CD4-positive, alpha-beta T cell treated with Interleukin-4 for 4 hours (primary cell): ENCODE results near the gene RAP1A.
A peak's percentile ranks its signal among the peaks of the same experiment; 100 is the strongest.

Source experiments
- DNase-seq: peaks from one replicate; pipeline ENCODE4 v3.0.0-alpha.2; 2020

The RAP1A gene

DNA sequence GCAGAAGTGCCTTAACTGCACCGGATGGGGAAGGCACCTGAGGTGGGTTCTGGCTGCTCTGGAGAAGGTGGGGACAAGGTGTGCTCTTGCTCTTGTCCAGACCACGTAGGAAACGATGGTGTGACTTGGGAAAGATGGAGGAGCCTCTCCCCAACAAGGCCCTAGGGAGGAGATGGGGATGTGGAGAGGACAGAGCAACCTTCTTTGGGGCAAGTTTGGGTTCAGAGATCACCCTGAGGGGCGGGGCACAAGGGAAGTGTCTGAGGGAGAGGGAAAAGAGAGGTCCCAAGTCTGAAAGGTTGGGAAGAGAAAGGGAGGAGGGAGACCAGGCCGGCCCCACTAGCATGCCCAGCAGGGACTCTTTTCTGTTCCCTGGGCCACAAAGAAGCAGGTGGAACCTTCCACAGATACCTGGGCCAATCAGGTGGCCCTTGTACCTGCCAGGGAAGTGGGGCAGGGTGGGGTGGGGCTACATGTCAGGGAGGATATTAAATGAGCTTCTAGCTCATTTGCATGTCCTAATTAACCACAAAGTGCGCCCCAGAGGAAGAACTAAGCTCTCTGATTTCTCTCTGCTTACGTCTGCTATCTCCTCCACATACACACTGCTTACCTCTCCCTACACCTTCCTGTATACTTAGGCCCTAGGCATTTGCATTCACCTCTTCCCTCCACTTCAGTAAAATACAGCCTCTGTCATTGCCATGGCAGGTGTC lies 103.7 kb downstream of the RAP1A start:
- peak; percentile 29 for DNase-seq

DNA sequence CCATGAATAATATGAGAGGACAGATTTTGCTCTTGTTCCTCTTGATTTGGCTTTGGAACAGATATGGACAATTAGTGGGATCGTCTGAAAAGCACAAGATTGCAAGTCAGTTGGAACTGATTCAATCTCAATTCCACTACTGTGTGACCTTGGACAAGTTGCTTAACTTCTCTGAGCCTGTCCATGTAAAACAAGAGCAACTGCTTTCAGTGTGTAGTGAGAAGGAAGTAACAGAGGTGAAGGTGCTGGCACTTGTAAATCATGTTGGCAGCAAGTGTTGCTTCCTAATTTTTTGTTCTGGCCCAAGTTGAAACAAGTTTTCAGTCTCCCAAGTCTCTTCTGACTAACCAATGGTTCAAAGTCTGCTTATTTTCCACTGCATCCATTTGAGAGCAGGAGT lies 104.3 kb downstream of the RAP1A start:
- DNase-seq: no peak

DNA sequence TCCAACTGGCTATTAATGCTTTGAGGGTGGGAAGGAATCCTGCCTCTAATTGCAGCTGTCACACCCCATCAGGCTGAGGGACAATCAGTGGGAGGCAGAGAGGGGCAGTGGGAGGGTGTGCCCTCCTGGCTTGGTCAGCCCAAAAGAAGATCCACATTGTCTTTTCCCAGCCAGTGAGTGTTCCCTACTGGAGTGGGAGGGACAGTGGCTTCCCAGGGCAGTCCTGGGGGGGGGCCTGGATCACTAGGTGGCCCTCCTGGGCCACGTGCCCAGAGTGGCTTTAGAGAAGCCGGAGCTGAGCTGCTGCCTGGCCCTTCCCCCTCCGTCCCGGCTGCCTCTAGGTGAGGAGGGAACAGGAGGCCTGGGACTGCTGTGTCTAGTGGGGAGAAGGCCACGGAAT lies 105.6 kb downstream of the RAP1A start:
- no peak for DNase-seq

DNA sequence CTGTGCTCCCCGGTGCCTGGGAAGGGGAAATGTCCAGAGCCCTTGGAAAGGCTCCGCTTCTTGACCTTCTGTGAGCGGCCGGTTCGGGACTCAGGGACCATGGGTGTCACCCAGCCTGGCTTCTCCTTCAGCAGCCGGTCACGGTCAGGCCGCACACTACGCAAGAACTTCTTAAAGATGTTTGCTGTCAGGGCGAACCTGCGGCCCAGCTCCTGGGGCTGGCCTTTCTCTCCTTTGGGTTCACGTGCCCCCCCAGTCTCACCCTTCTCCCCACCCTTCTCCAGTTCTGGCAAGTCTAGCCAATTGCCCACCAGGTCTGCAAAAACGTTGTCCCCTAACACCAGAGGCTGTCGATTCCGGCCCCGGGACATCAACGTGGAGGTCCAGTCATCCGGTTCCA lies 107.5 kb downstream of the RAP1A start:
- no peak for DNase-seq

DNA sequence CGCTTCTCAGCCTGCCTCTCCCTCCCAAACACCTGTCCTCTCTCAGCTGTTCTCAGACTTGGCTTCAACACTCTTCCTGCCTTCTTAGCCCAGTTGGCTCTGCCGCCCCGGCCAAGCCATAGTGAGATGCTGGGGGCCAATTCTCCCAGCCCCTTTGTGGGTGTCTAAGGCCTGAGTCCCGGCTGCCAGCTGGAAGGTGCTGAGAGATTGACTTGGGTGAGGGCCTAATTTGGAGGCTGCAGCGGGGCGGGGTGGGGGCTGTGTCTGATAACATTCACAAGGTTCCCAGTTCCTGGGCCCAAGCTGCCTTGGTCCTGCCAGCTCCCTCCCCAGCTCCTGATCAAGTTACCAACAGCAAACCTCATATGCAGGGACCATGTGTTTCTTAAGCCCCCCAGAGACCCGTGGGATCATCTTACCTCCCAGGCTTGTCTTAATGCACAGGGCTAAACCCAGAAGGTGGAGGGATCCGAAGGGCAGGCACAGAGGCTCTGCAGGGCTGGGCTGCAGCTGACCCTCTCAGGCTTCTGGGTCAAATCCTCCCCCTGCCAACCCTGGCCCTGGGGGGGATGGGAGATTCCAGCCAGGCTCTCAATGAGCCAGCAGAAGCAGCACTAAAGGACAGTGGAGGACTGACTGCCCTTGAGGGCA lies 109.8 kb downstream of the RAP1A start:
- DNase-seq: no peak

DNA sequence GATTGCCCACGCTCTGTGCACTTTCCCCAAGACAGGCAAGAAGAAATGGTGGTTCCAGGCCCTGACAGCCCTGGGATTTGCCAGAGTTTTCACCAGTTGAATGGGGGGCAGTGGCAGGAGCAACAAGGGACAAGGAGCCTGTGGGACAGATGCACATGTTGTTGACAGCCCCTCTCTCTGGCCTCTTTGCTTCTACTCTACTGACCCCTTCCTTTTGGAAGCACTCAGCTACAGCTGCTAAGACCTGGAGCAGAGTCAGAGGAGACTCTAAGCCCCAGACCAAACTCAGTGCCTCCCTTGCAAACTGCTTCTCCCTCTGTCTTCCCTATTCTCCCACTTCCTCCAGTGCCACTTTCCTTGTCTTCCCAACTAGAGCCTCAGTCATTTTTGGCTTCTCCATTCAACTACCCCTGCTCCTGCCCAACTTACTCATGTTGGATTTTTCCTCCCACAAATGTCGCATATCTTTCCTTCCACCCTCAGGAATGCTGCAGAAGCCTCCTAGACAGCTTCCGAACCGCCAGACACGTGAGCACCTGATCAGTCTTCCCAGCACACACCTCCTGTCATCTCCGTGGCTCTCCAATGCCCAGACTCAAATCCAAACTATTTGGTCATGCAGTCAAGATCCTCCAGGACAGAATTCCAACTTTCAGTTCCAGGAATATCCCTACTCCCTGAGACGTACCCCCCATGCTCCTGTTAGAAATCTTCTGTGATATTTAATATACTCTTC lies 110.5 kb downstream of the RAP1A start:
- no peak for DNase-seq

DNA sequence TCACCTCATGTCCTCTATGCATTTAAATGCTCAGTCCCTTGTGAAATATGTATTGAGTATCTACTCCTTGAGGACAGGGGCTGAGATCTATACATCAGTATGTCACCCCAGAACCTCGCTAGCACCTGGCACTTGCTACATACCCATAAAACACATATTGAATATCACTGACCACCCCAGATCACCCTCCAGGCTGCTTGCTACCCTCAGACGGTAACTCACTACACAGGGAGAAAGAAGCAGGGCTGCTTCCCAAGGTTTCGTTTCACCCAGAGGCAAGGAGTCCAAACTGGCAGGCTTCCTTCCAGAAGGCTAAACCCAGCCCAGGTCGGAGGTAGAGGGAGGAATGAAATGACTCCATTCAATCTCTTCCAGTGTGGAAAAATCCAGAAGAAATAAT lies 111.1 kb downstream of the RAP1A start:
- DNase-seq: no peak

DNA sequence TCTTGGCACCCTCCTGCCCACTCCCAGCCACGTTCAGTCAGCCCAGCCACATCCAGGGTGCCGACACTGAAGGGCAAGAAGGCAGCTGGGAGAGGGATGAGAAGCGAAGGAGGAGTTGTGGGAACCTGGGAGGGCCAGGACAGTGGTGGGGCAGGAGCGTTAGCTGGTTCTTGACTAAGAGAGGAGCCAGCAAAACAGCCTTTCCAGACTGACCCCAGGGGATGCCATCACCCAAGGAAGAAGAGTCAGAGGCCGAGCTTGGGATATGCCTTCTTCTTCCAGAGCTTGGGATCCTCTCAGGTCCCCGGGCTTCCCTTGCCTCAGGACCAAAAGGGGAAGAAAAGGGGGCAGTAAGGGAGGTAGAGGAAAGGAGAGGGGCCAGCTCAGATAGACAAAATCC lies 112.4 kb downstream of the RAP1A start:
- DNase-seq: no peak

DNA sequence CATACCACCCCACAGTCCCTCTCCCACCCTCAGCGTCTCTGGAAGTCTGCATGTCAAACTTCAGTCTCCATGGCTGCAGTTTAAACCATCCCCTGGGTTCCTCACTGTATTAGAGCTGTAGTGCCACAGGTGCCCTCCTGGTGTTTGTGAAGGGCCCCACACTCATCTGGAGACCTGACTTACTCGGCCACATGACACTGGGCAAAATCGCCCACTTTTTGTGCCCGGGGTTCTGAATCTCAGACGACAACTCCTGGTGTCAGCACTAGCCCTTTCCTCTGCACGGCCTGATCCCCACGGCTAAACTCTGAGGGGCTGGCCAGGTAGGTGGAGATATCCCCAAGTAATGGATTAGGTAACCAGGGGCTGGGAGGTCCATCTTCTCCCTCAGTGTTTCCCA lies 113.1 kb downstream of the RAP1A start:
- no peak for DNase-seq

DNA sequence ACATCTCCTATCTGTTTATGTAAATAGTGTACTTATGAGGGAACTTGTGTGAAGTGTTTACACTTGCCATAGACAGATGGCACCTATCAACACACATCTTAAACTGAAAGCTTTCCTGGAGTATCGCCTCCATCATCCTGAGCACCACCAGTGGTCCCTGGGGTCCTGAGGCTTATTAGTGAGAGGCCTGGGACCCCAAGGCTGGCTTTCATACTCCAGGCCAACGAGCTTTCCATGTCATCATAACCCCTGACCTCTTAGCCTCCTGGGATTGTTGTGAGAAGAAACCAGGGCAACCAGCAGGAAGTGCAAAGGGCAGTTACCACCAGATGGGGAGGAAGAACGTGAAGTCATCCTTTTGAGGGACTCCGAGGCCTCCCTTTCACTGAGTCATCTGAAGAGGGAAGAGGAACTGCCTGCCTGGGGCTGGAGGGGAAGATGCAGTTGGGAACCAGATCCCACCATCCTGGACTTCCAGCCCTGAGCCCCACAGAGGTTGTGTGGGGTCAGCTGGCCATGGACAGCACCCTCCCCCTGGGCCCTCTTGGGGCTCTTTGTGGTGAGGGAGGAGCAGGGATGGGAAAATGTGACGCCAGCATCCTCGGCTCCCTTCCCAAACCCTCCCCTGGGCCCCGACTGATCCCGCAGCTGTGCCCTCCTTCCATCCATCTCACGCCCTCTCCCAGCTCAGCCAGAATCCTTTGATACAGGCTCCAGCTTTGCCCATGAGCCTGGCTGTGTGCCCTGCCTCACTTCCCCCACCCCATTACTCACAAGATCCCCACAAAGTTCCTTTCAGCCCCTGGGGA lies 113.8 kb downstream of the RAP1A start:
- DNase-seq: peak; percentile 24

DNA sequence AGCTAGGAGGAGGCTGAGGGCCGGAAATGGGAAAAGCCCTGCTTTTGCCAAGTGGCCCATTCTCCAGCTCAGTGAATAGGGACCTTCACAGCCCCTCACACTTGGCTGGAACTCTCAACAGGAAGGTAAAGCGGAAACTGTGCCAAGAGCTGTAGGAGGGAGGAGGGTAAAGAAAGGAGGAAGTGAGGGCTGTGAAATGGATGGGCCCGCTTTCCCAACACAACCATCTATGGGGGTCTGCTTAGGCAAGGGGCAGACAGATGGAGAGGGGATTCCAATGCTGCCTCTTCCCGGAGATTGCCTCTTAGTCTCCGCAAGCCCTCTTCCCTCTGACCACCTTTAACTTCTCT lies 114.4 kb downstream of the RAP1A start:
- DNase-seq: no peak

DNA sequence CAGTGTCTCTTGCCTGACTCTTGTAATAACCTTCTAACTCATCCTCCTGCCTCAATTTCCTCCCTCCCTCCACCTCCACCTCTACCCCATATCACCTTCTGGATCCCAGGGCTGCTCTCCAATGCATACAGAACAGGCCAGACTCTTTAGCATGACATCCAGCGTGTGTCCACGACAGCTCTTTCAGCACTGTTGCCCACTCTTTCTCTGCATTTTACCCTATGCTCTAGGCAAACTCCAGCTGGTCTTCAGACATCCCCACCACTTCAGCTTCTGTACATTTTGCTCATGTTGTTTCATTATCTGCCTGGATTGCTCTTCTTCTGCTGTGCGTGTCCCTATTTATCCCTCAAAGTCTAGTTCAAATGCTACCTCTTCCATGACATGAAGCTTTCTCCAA lies 114.8 kb downstream of the RAP1A start:
- DNase-seq: no peak

DNA sequence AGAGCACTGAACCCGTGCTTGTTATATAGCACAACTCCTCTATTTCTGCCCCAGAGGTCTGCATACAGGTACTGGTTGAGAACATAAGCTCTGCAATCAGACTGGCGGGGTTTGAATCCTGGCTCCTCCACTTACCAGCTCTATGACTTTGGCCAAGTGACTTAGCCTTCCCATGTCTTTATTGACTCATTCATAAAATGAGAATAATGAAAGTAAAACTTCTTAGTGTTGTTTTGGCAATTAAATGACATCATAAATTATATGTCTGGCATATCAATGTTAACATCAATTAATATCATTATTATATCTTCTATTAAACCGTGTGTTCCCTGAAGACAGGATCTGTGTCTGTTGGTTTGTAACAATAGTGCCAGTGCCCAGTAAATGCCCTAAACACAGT lies 115.3 kb downstream of the RAP1A start:
- DNase-seq: no peak

DNA sequence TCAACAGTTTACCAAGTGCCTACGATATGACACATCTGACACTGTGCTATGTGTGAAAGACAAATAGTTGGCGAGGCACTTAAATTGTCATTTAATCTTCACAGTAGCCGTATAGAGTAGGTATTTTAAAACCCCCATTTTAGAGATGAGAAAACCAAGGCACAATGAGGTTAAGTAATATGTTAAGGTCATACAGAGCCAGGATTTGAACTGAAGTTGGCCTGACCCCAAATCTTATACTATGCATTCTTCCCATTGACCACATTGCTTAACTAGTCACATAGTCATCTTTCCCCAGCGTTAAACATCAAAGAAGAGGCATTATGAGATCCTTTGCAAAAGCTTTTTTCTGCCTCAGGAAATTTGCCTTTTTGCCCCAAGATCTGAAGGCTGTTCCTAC lies 115.7 kb downstream of the RAP1A start:
- no peak for DNase-seq

DNA sequence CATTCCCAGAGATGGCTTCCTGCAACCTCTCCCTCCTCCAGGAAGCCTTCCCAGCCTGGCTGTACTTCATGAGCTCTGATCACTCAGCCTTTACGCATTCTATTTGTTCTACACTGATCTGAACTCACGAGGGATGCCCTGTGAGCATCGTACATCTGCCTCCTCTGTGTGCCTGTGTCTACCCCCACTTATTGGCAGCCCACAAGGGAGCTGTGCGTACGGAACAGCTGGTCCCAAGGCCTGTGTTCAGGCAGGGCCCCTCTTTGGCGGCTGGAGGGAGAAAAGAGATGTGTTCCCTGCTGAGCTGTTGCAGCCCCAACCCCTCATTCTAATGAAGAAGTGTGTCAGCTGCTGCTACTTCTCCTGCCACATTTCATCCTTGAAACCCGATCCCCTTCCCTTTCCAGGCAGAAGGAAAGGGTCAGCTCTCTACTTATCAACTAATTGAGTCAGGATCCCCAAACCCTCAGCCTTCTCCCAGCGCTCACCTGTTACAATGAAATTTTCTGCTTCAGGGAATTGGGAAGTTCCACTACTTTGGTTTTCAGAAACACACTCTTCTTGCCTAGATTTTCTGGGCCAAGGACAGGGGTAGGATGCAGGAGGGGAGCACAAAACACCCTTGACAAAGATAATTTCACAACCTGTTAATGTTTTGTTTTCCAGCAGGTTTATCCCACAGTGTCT lies 116.4 kb downstream of the RAP1A start:
- DNase-seq: no peak

DNA sequence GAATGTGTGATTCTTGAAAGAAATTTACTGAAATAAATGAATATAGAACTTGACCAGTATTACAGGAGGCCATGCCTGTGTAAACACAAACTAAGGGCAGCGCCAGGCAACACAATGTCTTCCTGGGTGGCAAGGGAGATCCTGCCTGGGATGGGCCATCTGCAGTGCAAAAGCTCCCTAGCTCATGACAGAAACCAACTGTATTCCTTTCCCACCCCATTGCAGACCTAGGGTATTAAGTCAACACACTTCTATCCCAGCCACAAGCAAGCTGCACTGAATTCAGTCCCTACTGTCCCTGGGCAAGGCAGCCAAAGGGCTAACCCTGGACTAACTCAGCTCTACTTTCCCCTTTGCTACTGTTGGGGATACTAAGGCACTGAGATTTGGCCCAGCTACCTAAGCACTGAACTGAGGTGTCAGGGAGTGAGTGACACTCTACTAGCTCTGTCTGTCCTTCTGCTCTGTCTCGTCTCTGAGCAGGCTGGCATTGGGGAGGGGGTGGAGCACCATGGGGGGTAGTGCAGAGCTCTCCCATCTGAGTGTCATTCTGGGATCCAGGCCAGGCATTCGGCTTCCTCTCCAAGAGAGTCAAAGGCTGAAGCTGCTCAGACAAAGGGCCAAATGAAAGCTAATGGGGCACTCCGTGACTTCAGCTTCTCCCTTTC lies 117.1 kb downstream of the RAP1A start:
- DNase-seq: no peak

DNA sequence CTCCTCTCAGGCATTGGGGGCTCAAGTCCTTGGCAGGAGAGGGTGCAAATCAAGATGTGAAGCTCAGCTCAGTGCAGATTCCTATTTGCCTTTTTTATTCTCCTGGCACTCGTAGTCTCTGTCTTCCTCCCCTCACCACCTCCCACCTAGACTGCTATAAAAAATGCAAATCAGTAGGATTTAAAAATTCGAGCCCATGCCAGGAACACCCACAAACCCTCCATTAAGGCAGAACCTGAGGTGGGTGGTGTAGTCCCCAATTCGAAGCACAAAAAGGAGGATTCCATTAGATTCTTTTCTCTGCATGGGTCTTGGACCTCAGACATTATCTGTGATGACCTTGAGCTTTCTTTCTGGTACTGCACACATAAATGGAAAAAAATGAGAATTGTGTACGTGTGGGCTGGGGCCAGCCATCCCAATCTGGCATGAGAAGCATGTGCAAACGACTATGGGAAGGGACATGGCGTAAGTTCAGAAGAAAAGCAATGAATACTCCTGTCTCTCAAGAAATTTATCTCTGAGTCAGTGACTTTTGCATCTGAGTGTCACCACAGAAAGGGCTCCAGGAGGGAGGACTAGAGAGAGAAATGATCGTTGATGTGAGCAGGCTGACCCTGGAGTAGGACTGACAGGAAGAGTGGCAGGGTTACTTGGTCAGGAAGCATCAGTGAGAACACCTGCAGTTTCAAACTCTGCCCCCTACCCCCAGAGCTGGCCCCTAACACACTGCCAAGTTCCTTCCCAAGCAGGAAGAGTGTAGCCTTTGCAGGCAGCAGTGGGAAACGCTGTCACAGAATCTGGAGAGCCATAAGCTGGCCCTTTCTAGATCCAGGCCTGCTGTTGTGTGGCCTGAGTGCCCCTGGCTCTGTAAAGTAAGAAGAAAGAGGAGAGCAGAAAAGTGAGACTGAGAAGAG lies 117.9 kb downstream of the RAP1A start:
- no peak for DNase-seq

DNA sequence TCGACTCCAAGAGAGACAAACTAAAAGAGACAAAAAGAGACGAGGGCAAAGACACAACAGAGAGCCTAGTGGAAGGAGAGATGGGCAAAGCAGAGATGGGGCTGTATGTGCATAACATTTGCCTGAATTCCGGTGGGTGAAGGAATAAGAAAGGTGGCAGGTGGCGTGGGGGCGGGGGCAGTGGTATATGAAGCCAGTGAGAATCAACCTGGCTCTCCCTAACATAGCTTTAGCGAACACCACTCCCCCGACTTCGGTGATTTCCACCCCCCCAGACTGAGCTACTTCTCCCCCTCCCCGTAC lies 118.5 kb downstream of the RAP1A start:
- no peak for DNase-seq

DNA sequence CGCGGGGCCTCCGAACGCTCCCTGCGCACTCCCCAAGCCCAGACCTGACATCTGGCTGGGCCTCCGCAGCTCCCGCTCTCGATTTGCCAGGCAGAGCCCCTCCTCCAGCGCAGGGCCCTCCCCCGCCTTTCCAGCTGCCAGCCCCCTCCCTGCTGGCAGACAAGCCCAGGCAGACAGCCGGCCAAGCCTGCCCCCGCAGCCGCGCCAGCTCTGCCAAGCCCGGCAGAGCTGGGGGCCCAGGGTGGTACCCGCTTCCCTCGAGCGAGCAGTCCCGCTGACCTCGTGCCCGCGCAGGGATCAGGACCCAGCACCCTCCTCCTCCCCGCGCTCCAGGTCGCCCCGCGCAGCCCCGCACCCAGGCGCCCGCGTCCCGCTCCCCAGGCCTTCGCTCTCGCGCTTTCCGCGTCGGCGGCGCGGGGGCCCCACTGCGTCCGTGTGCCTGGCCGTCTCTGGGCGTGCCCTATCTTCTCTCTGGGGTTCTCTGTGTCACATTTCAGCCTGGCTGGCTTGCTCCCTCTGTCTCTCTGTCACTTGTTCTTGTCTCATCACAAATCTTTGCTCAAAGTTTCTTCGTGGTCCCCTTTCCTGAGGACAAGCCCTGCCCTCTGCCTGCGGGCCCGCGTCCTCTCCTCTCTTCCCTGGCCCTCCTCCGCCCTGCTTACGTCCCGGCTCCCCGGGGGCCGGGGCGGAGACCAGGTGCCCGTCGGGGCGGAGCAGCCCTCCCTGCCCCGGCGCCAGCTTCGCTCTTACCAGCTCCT lies 119.0 kb downstream of the RAP1A start:
- DNase-seq: peak; percentile 24

DNA sequence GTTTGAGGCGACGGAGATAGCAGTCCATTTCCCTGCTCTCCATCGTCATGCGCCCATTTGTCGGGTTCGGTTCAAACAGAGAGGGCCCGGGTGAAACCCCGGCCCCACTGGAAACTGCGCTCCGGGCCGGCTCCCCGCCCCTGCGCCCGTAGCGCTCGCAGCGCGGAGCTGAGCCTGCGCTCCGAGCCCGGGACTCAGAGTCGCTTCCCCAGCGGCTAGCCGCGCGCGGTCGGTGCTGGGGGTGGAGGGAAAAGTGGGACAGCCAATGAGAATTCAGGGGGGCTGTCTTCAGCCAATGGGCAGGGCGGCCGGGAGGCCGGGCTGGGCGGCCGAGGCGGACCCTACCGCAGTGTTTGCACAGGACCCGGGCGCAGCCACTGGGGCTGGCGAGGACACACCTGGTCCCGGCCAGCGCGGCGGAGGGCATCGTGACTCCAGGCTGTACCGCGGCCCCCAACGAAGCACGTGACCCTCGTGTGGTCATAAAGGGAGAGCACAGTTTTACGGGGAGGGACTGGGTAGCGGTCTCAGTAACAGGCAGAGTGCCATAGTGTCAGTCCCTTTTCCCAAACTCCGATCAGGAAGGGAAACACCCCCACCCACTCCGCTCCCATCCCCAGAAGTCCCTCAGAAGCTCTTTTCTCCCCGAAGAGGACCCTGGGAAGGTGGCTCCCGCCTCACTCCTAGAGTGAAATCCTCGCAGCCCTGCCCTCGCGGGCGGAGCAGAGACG lies 119.8 kb downstream of the RAP1A start, which contains the start of gene INKA2:
Gene INKA2, minus strand, starts transcription at position 202 of the 731 bp plus-strand sequence. Its CDS starts 153 bp downstream, at position 49.
- peak; percentile 71 for DNase-seq
